Cardiac fibroblast (primary cell): Measurements from ENCODE around the gene RPS26.
"Not testable (repeated sequence)": the region's sequence is repeated elsewhere in the genome, so short reads cannot be mapped to it uniquely, and the experiment has no call there.

Experiments used
- DNase-seq, 2 donors: peaks; one replicate each; pipeline versions ENCODE4 v3.0.0 to v3.0.0-alpha.2; 2010; ENCODE audit warnings: low read depth in 2 of 2
- H3K4me3 ChIP-seq, 2 donors: replicated peaks in 1 of 2; 1 replicate in 1 of 2; 2 replicates in 1 of 2; pipeline ENCODE4 v1.5.1; 2011; ENCODE audit warnings: low read depth in 2 of 2, low read length in 2 of 2, mild to moderate bottlenecking in 2 of 2, moderate library complexity in 1 of 2
- TF ChIP-seq, protein P1 (sequence below): IDR thresholded peaks from one replicate; pipeline ENCODE4 v1.5.1; 2011; ENCODE audit warnings: low read depth, mild to moderate bottlenecking, low read length, inconsistent platforms

The RPS26 gene

DNA sequence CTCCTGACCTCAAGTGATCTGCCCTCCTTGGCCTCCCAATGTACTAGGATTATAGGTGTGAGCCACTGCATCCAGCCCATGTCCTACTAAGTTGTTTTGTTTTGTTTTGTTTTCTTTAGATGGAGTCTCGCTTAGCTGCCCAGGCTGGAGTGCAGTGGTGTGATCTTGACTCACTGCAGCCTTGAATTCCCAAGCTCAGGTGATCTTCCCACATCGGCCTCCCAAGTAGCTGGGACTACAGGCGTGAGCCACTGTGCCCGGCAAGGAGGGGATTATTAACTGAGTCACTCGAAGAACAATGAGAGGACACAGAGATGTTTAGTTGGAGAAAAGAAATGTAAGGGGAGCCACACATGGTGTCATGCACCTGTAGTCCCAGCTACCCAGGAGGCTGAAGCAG is 20.3 kb downstream of the RPS26 start:
- DNase-seq = peak in 1 of 2 donors; percentile 25
- TF ChIP-seq, protein P1, sequence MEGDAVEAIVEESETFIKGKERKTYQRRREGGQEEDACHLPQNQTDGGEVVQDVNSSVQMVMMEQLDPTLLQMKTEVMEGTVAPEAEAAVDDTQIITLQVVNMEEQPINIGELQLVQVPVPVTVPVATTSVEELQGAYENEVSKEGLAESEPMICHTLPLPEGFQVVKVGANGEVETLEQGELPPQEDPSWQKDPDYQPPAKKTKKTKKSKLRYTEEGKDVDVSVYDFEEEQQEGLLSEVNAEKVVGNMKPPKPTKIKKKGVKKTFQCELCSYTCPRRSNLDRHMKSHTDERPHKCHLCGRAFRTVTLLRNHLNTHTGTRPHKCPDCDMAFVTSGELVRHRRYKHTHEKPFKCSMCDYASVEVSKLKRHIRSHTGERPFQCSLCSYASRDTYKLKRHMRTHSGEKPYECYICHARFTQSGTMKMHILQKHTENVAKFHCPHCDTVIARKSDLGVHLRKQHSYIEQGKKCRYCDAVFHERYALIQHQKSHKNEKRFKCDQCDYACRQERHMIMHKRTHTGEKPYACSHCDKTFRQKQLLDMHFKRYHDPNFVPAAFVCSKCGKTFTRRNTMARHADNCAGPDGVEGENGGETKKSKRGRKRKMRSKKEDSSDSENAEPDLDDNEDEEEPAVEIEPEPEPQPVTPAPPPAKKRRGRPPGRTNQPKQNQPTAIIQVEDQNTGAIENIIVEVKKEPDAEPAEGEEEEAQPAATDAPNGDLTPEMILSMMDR = no peak
- H3K4me3 ChIP-seq = no peak overlapping the region

DNA sequence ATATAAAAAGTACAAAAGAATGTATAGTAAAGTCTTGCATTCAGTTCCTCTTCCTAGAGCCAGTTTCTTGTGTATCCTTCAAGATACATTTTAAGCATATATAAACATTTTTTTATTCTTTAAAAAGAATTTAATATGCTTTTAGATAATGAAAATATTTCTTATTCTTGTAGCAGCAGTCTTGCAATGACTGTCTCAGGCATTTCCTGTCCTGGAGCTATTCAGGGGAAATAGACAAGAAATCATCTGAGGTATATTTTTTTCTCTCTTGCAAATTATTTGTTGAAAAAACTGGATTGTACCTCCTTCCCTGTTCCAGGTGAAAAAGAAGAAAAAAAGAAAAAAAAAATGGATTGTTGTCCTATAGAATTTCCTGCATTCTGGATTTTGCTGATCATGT is 21.3 kb downstream of the RPS26 start:
- TF ChIP-seq, protein P1 = no peak
- H3K4me3 ChIP-seq = no peak overlapping the region
- peak; percentile 29 to 43 for DNase-seq

DNA sequence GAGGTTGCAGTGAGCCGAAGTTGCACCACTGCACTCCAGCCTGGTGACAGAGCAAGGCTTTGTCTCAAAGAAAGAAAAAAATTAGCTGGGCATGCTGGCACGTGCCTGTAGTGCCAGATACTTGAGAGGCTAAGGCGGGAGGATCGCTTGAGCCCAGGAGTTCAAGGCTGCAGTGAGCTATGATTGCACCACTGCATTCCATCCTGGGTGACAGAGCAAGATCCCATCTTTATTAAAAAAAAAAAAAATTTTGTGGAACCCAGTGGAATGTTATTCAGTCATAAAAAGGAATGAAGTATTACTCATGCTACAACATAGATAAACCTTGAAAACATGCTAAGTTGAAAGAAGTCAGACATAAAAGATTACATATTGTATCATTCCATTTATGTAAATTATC is 29.9 kb downstream of the RPS26 start:
- H3K4me3 ChIP-seq = no peak overlapping the region
- DNase-seq = peak; percentile 27 to 52
- TF ChIP-seq, protein P1 = no peak

DNA sequence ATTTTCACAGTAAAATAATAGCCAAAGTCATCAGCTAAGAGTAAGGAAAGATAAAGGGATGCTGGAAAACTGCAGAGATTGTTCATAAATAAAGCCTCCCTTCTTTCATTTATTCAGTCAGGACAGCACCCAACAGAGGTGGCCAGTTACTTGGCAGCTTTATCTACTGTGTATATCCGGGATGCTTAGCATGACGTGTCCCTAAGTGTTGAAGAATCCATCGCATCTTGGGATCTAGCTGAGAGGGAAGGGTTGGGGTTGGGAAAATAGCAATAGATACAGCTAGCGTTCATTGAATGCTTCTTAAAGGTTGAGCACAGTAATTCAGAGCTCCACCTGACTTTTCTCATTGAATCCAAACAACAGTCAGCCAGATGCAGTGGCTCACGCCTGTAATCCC is 32.7 kb downstream of the RPS26 start:
- TF ChIP-seq, protein P1 = no peak
- no peak overlapping the region for H3K4me3 ChIP-seq
- DNase-seq = no peak

DNA sequence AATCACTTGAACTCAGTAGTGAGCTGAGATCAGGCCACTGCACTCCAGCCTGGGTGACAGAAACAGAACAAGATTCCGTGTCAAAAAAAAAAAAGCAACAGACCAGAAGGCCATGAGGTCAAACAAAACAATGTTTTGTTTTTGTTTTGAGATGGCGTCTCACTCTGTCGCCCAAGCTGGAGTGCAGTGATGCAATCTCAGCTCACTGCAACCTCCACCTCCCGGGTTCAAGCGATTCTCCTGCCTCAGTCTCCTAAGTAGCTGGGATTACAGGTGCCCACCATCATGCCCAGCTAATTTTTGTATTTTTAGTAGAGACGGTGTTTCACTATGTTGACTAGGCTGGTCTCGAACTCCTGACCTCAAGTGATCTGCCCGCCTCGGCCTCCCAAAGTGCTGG is 36.2 kb downstream of the RPS26 start:
- DNase-seq, H3K4me3 ChIP-seq: not testable (repeated sequence)

DNA sequence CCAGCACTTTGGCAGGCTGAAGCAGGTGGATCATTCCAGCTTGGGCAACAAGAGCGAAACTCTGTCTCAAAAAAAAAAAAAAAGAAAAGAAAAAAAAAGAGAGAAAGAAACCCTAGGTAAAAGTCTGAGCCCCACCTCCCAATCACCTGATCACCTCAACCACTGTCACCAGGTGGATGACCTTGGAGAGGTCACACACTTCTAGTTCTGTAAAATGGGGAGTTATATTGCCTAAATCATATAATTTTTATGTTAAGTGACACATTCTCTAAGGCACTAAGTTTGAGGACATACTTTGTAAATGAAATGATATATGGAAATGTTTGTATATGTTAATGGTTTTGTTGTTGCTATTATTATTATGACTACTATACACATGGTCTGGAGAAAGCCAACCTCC is 36.7 kb downstream of the RPS26 start:
- no peak overlapping the region for H3K4me3 ChIP-seq
- DNase-seq = no peak
- TF ChIP-seq, protein P1 = no peak

DNA sequence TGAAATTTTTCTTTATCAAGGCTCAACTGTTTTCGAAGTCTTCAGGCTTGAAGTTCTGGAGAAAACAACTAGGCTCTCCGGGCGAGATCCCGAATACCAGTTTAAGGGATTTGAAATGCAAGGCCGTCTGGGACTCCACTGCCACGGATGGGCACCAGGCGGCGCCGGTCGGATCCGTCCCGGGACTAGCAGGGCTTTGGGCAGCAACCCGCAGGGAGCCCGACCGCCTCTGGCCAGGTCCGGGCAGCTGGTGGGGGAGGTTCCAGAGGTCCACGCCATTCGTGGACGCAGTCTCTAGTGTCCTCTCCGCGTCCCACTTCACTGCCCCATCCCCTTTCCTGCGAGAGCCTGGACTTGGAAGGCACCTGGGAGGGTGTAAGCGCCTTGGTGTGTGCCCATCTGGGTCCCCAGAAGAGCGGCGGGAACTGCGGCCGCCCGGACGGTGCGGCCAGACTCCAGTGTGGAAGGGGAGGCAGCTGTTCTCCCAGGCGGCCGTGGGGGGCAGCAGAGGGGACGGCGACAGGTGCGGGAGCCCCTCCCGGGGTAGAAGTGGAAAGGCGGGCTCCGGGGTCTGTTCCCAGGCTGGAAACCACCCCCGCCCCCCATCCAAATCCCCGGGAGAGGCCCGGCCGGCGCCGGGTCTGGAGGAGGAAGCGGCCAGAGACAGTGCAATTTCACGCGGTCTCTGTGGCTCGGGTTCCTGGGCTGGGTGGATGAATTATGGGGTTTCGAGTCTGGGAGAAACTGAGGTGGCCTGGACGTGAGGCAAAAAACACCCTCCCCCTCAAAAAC is 37.4 kb downstream of the RPS26 start:
- DNase-seq = peak; percentile 87 to 88
- TF ChIP-seq, protein P1 = peak; percentile 79
- H3K4me3 ChIP-seq = peak overlapping the region; percentile 53 to 59
